NCI-H226 (cell line): Measurements from ENCODE around the gene CYP3A4.

Experiments used
- DNase-seq: peaks from one replicate; pipeline ENCODE4 v3.0.0-alpha.2; 2015

CYP3A4 gene

GRCh38 chr7:99720800-99721595 is 63.0 kb downstream of the CYP3A4 start:
- DNase-seq = no peak

- no peak for DNase-seq
Observed at GRCh38 chr7:99719996-99720769, 63.8 kb downstream of the CYP3A4 start.

GRCh38 chr7:99713995-99714570 is 69.9 kb downstream of the CYP3A4 start:
- peak; percentile 56 for DNase-seq

- DNase-seq = peak; percentile 28
Observed at GRCh38 chr7:99709838-99710578, 74.0 kb downstream of the CYP3A4 start.

GRCh38 chr7:99709260-99709659 is 74.7 kb downstream of the CYP3A4 start:
- DNase-seq = no peak

GRCh38 chr7:99707096-99707495 is 76.9 kb downstream of the CYP3A4 start:
- DNase-seq = no peak
